IMR-90 (cell line): ENCODE results near the gene ZNF213.

Source experiments
- CEBPB ChIP-seq: IDR thresholded peaks from 2 replicates; pipeline ENCODE4 v1.6.1; 2012; ENCODE audit warnings: low read depth, low read length, improper control_type of control experiment
- NFE2L2 ChIP-seq: fragments of 150-350 bp; IDR thresholded peaks from 2 replicates; pipeline ENCODE4 v1.6.1; 2016; ENCODE audit warnings: low read depth, mild to moderate bottlenecking, low read length
- POLR2A ChIP-seq: IDR thresholded peaks from 2 replicates; pipeline ENCODE4 v1.6.1; 2012; ENCODE audit warnings: mild to moderate bottlenecking, low read depth, low read length
- SMC3 ChIP-seq: fragments of 150-350 bp; IDR thresholded peaks from 2 replicates; pipeline ENCODE4 v1.6.1; 2016; ENCODE audit warnings: low read depth, mild to moderate bottlenecking, antibody characterized with exemption, low read length, moderate library complexity
- TF ChIP-seq, protein P1 (sequence below): conservative IDR thresholded peaks from 2 replicates; pipeline ENCODE4 v1.5.1; 2012; ENCODE audit warnings: mild to moderate bottlenecking, low read depth, low read length, improper control_type of control experiment

- TF ChIP-seq SMC3 (no peak), NFE2L2 (no peak), CEBPB (0 out of 2 replicates have a peak, but pooled peaks have one; percentile 29), POLR2A (no peak)
- TF ChIP-seq, protein P1, sequence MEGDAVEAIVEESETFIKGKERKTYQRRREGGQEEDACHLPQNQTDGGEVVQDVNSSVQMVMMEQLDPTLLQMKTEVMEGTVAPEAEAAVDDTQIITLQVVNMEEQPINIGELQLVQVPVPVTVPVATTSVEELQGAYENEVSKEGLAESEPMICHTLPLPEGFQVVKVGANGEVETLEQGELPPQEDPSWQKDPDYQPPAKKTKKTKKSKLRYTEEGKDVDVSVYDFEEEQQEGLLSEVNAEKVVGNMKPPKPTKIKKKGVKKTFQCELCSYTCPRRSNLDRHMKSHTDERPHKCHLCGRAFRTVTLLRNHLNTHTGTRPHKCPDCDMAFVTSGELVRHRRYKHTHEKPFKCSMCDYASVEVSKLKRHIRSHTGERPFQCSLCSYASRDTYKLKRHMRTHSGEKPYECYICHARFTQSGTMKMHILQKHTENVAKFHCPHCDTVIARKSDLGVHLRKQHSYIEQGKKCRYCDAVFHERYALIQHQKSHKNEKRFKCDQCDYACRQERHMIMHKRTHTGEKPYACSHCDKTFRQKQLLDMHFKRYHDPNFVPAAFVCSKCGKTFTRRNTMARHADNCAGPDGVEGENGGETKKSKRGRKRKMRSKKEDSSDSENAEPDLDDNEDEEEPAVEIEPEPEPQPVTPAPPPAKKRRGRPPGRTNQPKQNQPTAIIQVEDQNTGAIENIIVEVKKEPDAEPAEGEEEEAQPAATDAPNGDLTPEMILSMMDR: peak; percentile 53
Measured at GRCh38 chr16:3149630-3150345, 15.0 kb downstream of the ZNF213 start.
